HG02623 (cell line): ENCODE results near the gene TTC33.
A peak's percentile ranks its signal among the peaks of the same experiment; 100 is the strongest.
"Not testable (repeated sequence)": the region's sequence is repeated elsewhere in the genome, so short reads cannot be mapped to it uniquely, and the experiment has no call there.

Experiments
- ATAC-seq: cut with Tn5 transposase; IDR thresholded peaks from one replicate; pipeline ENCODE4 v1.9.1; 2021; ENCODE audit warnings: moderate library complexity; ENCODE audit not compliant: unreplicated experiment

The TTC33 gene

GRCh38 chr5:40780199-40780598 lies 24.4 kb upstream of the TTC33 start:
- ATAC-seq: no peak

DNA sequence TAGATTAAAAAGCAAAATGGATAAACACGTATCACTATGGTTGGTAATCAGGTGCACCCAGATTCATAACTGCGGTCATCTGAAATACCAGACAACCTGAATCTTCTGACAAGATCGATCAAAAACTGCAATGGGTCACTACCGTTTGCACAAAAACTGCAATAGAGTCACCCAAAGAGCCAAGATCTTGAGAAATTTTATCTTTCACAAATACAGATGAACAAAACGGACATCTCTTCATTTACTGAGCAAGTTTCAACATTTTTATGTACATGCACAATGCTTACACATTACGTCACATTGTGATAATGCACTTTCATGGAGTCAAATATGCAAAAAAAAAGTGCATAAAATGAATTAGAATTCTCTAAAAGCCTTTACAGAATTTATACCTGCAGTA lies 23.8 kb upstream of the TTC33 start:
- ATAC-seq: no peak

- ATAC-seq: no peak
Observed at GRCh38 chr5:40778133-40778532, 22.4 kb upstream of the TTC33 start.

GRCh38 chr5:40776658-40776977 lies 20.9 kb upstream of the TTC33 start:
- ATAC-seq: no peak

GRCh38 chr5:40775846-40776657 lies 20.3 kb upstream of the TTC33 start:
- ATAC-seq: no peak

- no peak for ATAC-seq
Observed at GRCh38 chr5:40775085-40775845, 19.5 kb upstream of the TTC33 start.

GRCh38 chr5:40774623-40775022 lies 18.9 kb upstream of the TTC33 start:
- ATAC-seq: no peak

DNA sequence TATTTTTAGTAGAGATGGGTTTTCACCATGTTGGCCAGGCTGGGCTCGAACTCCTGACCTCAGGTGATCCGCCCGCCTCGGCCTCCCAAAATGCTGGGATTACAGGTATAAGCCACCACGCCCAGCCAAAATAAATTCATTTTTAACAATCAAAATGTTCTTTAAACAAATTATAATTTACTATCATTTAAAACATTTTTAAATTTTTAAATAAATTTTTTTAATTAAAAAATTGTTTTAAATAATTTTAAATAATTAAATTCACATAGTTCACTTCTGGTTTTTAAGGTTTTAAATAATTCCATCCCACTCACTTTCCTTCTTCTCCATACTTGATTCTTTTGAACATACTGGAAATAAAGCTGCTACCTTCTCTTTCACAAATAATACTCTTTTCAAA lies 15.0 kb upstream of the TTC33 start:
- no peak for ATAC-seq

GRCh38 chr5:40762705-40763104 lies 6.9 kb upstream of the TTC33 start:
- ATAC-seq: no peak

GRCh38 chr5:40757400-40757799 lies 1.6 kb upstream of the TTC33 start:
- ATAC-seq: no peak

DNA sequence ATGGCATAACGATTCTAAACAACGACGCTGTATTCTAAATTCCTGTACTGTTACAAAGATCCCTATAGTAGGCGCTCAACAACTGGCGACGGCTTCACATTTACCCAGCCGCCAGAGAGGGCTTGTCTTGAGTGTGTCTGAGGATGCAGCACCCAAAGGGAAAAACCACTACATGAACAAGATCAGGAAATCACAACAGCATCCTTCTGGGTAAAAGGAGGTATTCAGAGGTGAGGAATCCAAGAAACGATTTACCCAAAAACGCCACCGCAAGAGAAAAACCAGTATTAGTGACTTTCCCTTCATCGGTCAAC lies 711 bp downstream of the TTC33 start:
- peak; percentile 79 for ATAC-seq

DNA sequence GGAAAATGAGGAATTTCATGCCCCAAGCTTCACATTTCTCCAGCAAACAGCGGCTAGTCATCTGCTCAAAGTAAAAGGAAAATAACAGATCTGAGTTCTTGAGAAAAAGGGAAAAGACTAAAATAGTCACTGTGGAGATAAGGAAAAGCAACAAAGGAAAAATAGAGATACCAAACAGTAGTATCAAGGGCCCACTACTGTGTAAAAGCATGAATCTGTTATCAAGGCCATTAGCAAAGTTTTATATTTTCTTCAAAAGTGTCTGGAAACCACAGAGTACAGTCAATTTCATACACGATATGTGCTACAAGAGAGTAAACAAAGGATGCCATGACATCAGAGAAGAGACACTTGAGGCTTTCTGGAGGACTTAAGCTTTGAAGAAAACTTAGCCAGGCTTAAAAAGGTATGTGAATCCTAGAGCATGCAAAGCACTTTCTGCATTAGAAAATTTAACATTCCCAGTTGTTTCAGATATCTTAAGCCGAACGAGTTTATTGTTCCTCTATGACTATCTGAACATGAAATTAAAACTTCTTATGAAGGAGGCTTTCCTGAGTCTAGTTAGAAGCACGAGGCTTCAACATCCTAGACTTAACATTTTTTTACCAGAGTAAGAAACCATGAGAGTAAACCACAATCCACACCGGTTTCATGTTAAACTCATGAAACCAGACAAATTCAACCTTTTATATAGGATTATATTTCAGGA lies 1.2 kb downstream of the TTC33 start:
- peak; percentile 12 for ATAC-seq

DNA sequence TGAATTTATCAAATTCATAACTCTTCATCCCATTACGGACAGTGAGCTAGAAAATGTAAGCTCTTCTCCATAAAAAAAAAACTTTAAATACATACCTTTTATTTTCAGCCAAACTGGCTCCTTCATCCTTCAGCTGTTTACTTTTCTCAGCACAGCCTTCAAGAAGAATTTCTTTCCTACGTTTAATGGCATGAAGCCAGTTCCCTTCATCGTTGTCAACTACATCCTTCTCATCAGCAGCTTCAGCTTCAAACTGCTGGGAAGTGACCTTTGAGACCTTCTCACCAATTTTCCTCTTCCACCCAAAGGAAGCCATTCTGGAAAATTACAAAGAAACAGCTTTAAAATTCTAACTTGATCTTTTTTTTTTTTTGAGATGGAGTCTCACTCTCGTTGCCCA lies 9.1 kb downstream of the TTC33 start:
- no peak for ATAC-seq

- ATAC-seq: no peak
Observed at GRCh38 chr5:40743771-40744170, 12.0 kb downstream of the TTC33 start.

GRCh38 chr5:40738502-40738901 lies 17.3 kb downstream of the TTC33 start:
- ATAC-seq: no peak

GRCh38 chr5:40736103-40736875 lies 19.5 kb downstream of the TTC33 start:
- no peak for ATAC-seq

GRCh38 chr5:40735609-40736008 lies 20.2 kb downstream of the TTC33 start:
- no peak for ATAC-seq

DNA sequence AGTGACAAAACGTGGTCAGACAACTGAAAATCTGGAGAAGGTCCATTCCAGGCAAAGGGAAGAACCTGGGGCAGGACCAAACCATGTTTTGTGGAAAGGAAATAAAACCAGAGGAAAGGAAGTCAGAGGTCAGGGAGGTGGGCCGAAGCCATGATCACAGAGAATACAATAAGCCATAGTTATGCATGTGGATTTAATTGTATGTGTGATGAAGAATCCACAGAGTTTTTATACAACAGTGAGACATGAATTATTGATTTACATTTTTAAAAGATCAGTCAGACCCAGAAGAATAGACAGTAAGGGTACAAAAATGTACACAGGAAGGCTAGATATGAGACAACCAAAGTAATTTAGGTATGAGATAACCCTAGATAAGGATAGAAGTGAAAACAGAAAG lies 20.8 kb downstream of the TTC33 start:
- ATAC-seq: no peak

GRCh38 chr5:40733879-40734563 lies 21.7 kb downstream of the TTC33 start:
- ATAC-seq: no peak

DNA sequence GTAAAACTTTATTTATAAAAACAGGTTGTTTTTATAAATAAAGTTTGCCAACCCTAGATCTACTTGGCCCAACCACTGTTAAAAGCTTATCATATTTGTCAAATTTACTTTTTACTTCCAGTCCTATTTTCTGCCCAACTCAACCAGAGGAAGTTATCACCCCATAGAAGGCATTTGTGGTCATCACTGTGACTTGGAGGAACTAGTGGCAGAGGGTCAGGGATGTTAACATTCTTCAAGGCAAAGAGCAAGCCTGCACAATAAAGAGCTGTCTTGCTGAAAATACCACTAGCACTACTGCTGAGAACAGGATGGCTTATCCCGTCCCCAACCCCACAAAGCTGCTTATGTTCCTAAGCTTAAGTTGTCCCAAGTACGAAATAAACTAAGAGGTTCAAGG lies 22.3 kb downstream of the TTC33 start:
- no peak for ATAC-seq

GRCh38 chr5:40722497-40722911 lies 33.3 kb downstream of the TTC33 start:
- ATAC-seq: not testable (repeated sequence)
